ENCODE measurements around the gene KAZN.

KAZN gene

GRCh38 chr1:15002325-15002724 is 403.8 kb downstream of the KAZN start:
- Mint-ChIP-seq H3K27ac (no peak overlapping the region), H3K4me1 (no peaks in the 10 kb centered on the region), H3K36me3 (no peaks in the 10 kb centered on the region), H3K4me3 (no peak overlapping the region), H3K9me3 (no peaks in the 10 kb centered on the region)
- DNase-seq (ENCODE audit: low spot score in 2 of 2), result no peak
- ATAC-seq, result no peak

- no peak overlapping the region for H3K27ac Mint-ChIP-seq
- ATAC-seq (no peak), DNase-seq (ENCODE audit: low spot score in 2 of 2) (no peak)
- no peak overlapping the region for H3K4me3 Mint-ChIP-seq
- no peaks in the 10 kb centered on the region for H3K36me3 Mint-ChIP-seq
- H3K4me1 Mint-ChIP-seq, result no peaks in the 10 kb centered on the region
- no peaks in the 10 kb centered on the region for H3K9me3 Mint-ChIP-seq
These were observed 405.9 kb downstream of the KAZN start for GRCh38 chr1:15004396-15004795.

GRCh38 chr1:15005116-15005515 is 406.6 kb downstream of the KAZN start:
- Mint-ChIP-seq H3K4me3 (no peak overlapping the region), H3K4me1 (no peaks in the 10 kb centered on the region), H3K9me3 (peaks cover 2% of the 10 kb centered on the region), H3K36me3 (no peaks in the 10 kb centered on the region), H3K27ac (no peak overlapping the region)
- ATAC-seq, result no peak
- no peak for DNase-seq (ENCODE audit: low spot score in 2 of 2)

- ATAC-seq (no peak), DNase-seq (ENCODE audit: low spot score in 2 of 2) (no peak)
- Mint-ChIP-seq H3K9me3 (peaks cover 2% of the 10 kb centered on the region), H3K27ac (no peak overlapping the region), H3K4me3 (no peak overlapping the region), H3K36me3 (no peaks in the 10 kb centered on the region), H3K4me1 (no peaks in the 10 kb centered on the region)
These were observed 408.9 kb downstream of the KAZN start for GRCh38 chr1:15007368-15007767.

- Mint-ChIP-seq H3K27ac (no peak overlapping the region), H3K4me3 (no peak overlapping the region), H3K4me1 (no peaks in the 10 kb centered on the region), H3K36me3 (no peaks in the 10 kb centered on the region), H3K9me3 (peaks cover 2% of the 10 kb centered on the region)
- ATAC-seq (no peak), DNase-seq (ENCODE audit: low spot score in 2 of 2) (no peak)
These were observed 409.4 kb downstream of the KAZN start for GRCh38 chr1:15007842-15008241.

- no peak overlapping the region for H3K4me3 Mint-ChIP-seq
- ATAC-seq, result no peak
- H3K4me1 Mint-ChIP-seq, result no peaks in the 10 kb centered on the region
- H3K36me3 Mint-ChIP-seq, result no peaks in the 10 kb centered on the region
- H3K9me3 Mint-ChIP-seq, result peaks cover 2% of the 10 kb centered on the region
- DNase-seq (ENCODE audit: low spot score in 2 of 2), result no peak
- H3K27ac Mint-ChIP-seq, result no peak overlapping the region
These were observed 410.6 kb downstream of the KAZN start for GRCh38 chr1:15008783-15009729.

GRCh38 chr1:15011160-15011559 is 412.7 kb downstream of the KAZN start:
- ATAC-seq (no peak), DNase-seq (ENCODE audit: low spot score in 2 of 2) (no peak)
- H3K9me3 Mint-ChIP-seq, result peaks cover 2% of the 10 kb centered on the region
- no peak overlapping the region for H3K27ac Mint-ChIP-seq
- H3K4me1 Mint-ChIP-seq, result no peaks in the 10 kb centered on the region
- no peak overlapping the region for H3K4me3 Mint-ChIP-seq
- H3K36me3 Mint-ChIP-seq, result no peaks in the 10 kb centered on the region

- Mint-ChIP-seq H3K4me1 (no peaks in the 10 kb centered on the region), H3K9me3 (peaks cover 2% of the 10 kb centered on the region), H3K36me3 (no peaks in the 10 kb centered on the region), H3K4me3 (no peak overlapping the region), H3K27ac (no peak overlapping the region)
- ATAC-seq, result no peak
- no peak for DNase-seq (ENCODE audit: low spot score in 2 of 2)
These were observed 413.2 kb downstream of the KAZN start for GRCh38 chr1:15011661-15012060.

- ATAC-seq (no peak), DNase-seq (ENCODE audit: low spot score in 2 of 2) (no peak)
- Mint-ChIP-seq H3K4me1 (no peaks in the 10 kb centered on the region), H3K36me3 (no peaks in the 10 kb centered on the region), H3K4me3 (no peak overlapping the region), H3K9me3 (peaks cover 2% of the 10 kb centered on the region), H3K27ac (no peak overlapping the region)
These were observed 414.3 kb downstream of the KAZN start for GRCh38 chr1:15012822-15013221.

GRCh38 chr1:15013767-15014166 is 415.3 kb downstream of the KAZN start:
- DNase-seq (ENCODE audit: low spot score in 2 of 2) (no peak), ATAC-seq (no peak)
- H3K4me3 Mint-ChIP-seq, result no peak overlapping the region
- H3K9me3 Mint-ChIP-seq, result peaks cover 2% of the 10 kb centered on the region
- no peak overlapping the region for H3K27ac Mint-ChIP-seq
- no peaks in the 10 kb centered on the region for H3K4me1 Mint-ChIP-seq
- H3K36me3 Mint-ChIP-seq, result no peaks in the 10 kb centered on the region

- no peaks in the 10 kb centered on the region for H3K4me1 Mint-ChIP-seq
- ATAC-seq, result no peak
- no peak overlapping the region for H3K4me3 Mint-ChIP-seq
These were observed 416.0 kb downstream of the KAZN start for GRCh38 chr1:15014516-15014915.

GRCh38 chr1:15016001-15016400 is 417.5 kb downstream of the KAZN start:
- H3K4me3 Mint-ChIP-seq, result no peak overlapping the region
- H3K4me1 Mint-ChIP-seq, result no peaks in the 10 kb centered on the region
- no peaks in the 10 kb centered on the region for H3K36me3 Mint-ChIP-seq
- H3K9me3 Mint-ChIP-seq, result no peaks in the 10 kb centered on the region
- H3K27ac Mint-ChIP-seq, result no peak overlapping the region
- no peak for ATAC-seq
- no peak for DNase-seq (ENCODE audit: low spot score in 2 of 2)

More at GRCh38 chr1:15014516-15014915, 416.0 kb downstream of the KAZN start:
- DNase-seq (ENCODE audit: low spot score in 2 of 2), result no peak
- Mint-ChIP-seq H3K36me3 (no peaks in the 10 kb centered on the region), H3K27ac (no peak overlapping the region), H3K9me3 (peaks cover 2% of the 10 kb centered on the region)

GRCh38 chr1:15016526-15016925 is 418.0 kb downstream of the KAZN start:
- ATAC-seq, result no peak
- Mint-ChIP-seq H3K27ac (no peak overlapping the region), H3K4me1 (no peaks in the 10 kb centered on the region), H3K9me3 (no peaks in the 10 kb centered on the region), H3K4me3 (no peak overlapping the region), H3K36me3 (no peaks in the 10 kb centered on the region)
- DNase-seq (ENCODE audit: low spot score in 2 of 2), result no peak

- H3K4me3 Mint-ChIP-seq, result no peak overlapping the region
- H3K27ac Mint-ChIP-seq, result no peak overlapping the region
- ATAC-seq (no peak), DNase-seq (ENCODE audit: low spot score in 2 of 2) (no peak)
- no peaks in the 10 kb centered on the region for H3K9me3 Mint-ChIP-seq
- H3K4me1 Mint-ChIP-seq, result no peaks in the 10 kb centered on the region
- no peaks in the 10 kb centered on the region for H3K36me3 Mint-ChIP-seq
These were observed 418.6 kb downstream of the KAZN start for GRCh38 chr1:15017120-15017519.

- Mint-ChIP-seq H3K4me1 (no peaks in the 10 kb centered on the region), H3K36me3 (no peaks in the 10 kb centered on the region), H3K27ac (no peak overlapping the region), H3K9me3 (no peaks in the 10 kb centered on the region), H3K4me3 (no peak overlapping the region)
- ATAC-seq, result no peak
- no peak for DNase-seq (ENCODE audit: low spot score in 2 of 2)
These were observed 420.3 kb downstream of the KAZN start for GRCh38 chr1:15018767-15019166.

- H3K4me1 Mint-ChIP-seq, result no peaks in the 10 kb centered on the region
- ATAC-seq, result no peak
- DNase-seq (ENCODE audit: low spot score in 2 of 2), result no peak
- no peaks in the 10 kb centered on the region for H3K36me3 Mint-ChIP-seq
- no peak overlapping the region for H3K4me3 Mint-ChIP-seq
- no peaks in the 10 kb centered on the region for H3K9me3 Mint-ChIP-seq
- H3K27ac Mint-ChIP-seq, result no peak overlapping the region
These were observed 422.7 kb downstream of the KAZN start for GRCh38 chr1:15020943-15021745.
